SK-N-SH treated with all-trans-retinoic acid at 6 μM for 48 hours (cell line): ENCODE results near the gene NPAS3.

ENCODE experiments used
- BACH2 ChIP-seq: fragments of 250-450 bp; sonication (Bioruptor Pico); IDR thresholded peaks from 2 replicates; pipeline ENCODE4 v1.9.0; 2021; ENCODE audit warnings: mild to moderate bottlenecking, borderline replicate concordance
- SNAI2 ChIP-seq: fragments of 250-450 bp; sonication (Bioruptor Pico); IDR thresholded peaks from 2 replicates; pipeline ENCODE4 v1.5.0; 2020; ENCODE audit warnings: mild to moderate bottlenecking, moderate library complexity
- ZC3H10 ChIP-seq: fragments of 250-450 bp; sonication (Bioruptor Pico); IDR thresholded peaks from 2 replicates; pipeline ENCODE4 v1.5.1; 2021; ENCODE audit warnings: mild to moderate bottlenecking, moderate library complexity
- ZFP3 ChIP-seq: fragments of 250-450 bp; sonication (Bioruptor Pico); IDR thresholded peaks from 2 replicates; pipeline ENCODE4 v1.5.0; 2020; ENCODE audit warnings: mild to moderate bottlenecking, moderate library complexity
- ZNF565 ChIP-seq: fragments of 450-650 bp; formaldehyde crosslinking; conservative IDR thresholded peaks from 2 replicates; pipeline ENCODE4 v1.5.0; 2020; ENCODE audit warnings: low read depth, mild to moderate bottlenecking, moderate library complexity
- ZNF8 ChIP-seq: fragments of 450-650 bp; formaldehyde crosslinking; IDR thresholded peaks from 2 replicates; pipeline ENCODE4 v1.5.0; 2020; ENCODE audit warnings: mild to moderate bottlenecking, moderate library complexity
- TF ChIP-seq, protein P1 (sequence below): fragments of 250-450 bp; sonication (Bioruptor Pico); IDR thresholded peaks from 2 replicates; pipeline ENCODE4 v1.5.1; 2020; ENCODE audit warnings: low read depth, mild to moderate bottlenecking, moderate library complexity
- TF ChIP-seq, protein P2 (sequence below): fragments of 250-450 bp; sonication (Bioruptor Pico); IDR thresholded peaks from 2 replicates; pipeline ENCODE4 v1.8.0; 2021; ENCODE audit warnings: low read depth, mild to moderate bottlenecking, moderate library complexity, borderline replicate concordance
- TF ChIP-seq, protein P3 (sequence below): fragments of 250-450 bp; sonication (Bioruptor Pico); IDR thresholded peaks from 2 replicates; pipeline ENCODE4 v1.8.0; 2020; ENCODE audit warnings: mild to moderate bottlenecking, moderate library complexity, borderline replicate concordance

DNA sequence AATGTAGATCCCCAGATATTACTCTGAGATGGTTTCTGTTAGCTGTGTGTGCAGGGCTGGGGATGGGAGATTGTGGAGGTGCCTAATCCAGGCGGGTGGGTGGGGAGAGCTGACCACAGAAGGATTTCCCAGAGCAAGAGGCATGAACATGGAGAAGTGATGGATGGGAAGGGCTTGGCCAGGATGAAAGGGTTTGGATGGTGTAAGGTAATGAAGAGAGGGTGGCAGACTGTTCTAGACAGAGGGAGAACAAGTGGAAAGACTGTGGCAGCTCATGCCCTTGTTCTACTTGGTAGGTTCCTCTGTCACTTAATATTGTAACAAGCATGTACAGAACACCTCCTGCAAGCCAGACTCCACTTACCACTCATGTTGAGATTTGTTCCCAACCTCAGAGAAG is 187.8 kb downstream of the NPAS3 start:
- TF ChIP-seq BACH2 (CRISPR knock-in tag) (no peak), ZC3H10 (CRISPR knock-in tag) (no peak), ZNF8 (CRISPR knock-in tag) (no peak), SNAI2 (CRISPR knock-in tag) (no peak), ZNF565 (CRISPR knock-in tag) (no peak), ZFP3 (CRISPR knock-in tag) (no peak)
- TF ChIP-seq, protein P1, sequence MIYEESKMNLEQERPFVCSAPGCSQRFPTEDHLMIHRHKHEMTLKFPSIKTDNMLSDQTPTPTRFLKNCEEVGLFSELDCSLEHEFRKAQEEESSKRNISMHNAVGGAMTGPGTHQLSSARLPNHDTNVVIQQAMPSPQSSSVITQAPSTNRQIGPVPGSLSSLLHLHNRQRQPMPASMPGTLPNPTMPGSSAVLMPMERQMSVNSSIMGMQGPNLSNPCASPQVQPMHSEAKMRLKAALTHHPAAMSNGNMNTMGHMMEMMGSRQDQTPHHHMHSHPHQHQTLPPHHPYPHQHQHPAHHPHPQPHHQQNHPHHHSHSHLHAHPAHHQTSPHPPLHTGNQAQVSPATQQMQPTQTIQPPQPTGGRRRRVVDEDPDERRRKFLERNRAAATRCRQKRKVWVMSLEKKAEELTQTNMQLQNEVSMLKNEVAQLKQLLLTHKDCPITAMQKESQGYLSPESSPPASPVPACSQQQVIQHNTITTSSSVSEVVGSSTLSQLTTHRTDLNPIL (CRISPR knock-in tag) = no peak
- TF ChIP-seq, protein P2, sequence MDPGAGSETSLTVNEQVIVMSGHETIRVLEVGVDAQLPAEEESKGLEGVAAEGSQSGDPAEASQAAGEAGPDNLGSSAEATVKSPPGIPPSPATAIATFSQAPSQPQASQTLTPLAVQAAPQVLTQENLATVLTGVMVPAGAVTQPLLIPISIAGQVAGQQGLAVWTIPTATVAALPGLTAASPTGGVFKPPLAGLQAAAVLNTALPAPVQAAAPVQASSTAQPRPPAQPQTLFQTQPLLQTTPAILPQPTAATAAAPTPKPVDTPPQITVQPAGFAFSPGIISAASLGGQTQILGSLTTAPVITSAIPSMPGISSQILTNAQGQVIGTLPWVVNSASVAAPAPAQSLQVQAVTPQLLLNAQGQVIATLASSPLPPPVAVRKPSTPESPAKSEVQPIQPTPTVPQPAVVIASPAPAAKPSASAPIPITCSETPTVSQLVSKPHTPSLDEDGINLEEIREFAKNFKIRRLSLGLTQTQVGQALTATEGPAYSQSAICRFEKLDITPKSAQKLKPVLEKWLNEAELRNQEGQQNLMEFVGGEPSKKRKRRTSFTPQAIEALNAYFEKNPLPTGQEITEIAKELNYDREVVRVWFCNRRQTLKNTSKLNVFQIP = no peak
- TF ChIP-seq, protein P3, sequence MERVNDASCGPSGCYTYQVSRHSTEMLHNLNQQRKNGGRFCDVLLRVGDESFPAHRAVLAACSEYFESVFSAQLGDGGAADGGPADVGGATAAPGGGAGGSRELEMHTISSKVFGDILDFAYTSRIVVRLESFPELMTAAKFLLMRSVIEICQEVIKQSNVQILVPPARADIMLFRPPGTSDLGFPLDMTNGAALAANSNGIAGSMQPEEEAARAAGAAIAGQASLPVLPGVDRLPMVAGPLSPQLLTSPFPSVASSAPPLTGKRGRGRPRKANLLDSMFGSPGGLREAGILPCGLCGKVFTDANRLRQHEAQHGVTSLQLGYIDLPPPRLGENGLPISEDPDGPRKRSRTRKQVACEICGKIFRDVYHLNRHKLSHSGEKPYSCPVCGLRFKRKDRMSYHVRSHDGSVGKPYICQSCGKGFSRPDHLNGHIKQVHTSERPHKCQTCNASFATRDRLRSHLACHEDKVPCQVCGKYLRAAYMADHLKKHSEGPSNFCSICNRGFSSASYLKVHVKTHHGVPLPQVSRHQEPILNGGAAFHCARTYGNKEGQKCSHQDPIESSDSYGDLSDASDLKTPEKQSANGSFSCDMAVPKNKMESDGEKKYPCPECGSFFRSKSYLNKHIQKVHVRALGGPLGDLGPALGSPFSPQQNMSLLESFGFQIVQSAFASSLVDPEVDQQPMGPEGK (CRISPR knock-in tag) = no peak
